GM12874 (cell line): ENCODE data around the gene RELL1.

Source experiments
- TF ChIP-seq, protein P1 (sequence below): IDR thresholded peaks from 2 replicates; pipeline ENCODE4 v1.5.1; 2011; ENCODE audit warnings: low read depth, mild to moderate bottlenecking, control low read depth, low read length, moderate library complexity; ENCODE audit not compliant: insufficient read depth

Gene RELL1

DNA sequence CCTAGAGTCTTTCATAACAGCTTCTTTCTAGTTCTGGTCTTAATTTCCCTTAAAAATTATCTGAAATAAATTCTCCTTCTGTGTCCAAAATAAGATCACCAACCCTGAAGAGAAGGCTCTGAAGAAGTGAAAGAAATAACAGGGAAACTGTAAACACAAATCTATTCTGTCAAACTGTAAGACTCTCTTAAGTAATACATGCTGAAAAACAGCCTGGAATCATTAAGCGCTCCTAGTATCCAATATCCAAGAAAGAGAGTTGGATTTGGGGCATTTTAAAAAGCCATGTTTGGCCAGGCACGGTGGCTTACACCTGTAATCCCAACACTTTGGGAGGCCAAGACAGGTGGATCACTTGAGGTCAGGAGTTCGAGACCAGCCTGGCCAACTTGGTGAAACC, 53.3 kb downstream of the RELL1 start:
- TF ChIP-seq, protein P1, sequence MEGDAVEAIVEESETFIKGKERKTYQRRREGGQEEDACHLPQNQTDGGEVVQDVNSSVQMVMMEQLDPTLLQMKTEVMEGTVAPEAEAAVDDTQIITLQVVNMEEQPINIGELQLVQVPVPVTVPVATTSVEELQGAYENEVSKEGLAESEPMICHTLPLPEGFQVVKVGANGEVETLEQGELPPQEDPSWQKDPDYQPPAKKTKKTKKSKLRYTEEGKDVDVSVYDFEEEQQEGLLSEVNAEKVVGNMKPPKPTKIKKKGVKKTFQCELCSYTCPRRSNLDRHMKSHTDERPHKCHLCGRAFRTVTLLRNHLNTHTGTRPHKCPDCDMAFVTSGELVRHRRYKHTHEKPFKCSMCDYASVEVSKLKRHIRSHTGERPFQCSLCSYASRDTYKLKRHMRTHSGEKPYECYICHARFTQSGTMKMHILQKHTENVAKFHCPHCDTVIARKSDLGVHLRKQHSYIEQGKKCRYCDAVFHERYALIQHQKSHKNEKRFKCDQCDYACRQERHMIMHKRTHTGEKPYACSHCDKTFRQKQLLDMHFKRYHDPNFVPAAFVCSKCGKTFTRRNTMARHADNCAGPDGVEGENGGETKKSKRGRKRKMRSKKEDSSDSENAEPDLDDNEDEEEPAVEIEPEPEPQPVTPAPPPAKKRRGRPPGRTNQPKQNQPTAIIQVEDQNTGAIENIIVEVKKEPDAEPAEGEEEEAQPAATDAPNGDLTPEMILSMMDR = no peak

DNA sequence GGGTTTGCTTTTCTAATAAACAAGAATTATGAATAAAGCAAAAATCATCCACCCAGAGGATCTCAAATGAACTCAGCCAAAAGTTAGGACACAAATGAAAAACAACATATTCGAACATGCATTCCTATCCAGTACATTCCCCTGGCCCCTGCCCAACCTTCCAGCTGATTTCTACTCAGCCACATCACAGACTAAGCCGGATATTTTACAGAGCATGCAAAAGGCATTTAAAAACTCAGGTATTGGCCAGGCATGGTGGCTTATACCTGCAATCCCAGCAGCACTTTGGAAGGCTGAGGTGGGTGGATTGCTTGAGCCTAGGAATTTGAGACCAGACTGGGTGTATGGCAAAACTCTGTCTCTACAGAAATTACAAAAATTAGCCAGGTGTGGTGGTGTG, 54.6 kb downstream of the RELL1 start:
- TF ChIP-seq, protein P1 = no peak

DNA sequence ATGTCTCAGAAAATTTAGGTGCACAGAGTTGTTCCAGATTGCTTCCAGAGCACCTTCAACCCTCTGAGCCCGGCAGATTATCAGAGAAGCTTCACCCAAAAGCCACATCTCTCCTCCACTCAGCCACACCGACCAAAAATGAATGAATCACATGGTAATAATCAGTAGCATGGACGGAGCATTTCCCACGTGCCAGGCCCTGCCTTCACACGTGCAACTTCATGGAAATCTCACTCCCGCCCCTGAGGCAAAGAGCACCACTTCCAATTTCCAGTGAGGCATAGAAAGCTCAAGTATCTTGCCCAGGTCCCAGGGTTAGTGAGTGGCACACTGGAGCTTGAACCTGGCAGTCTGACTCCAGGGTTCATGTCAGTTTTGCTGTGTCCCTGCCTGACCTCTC, 56.5 kb downstream of the RELL1 start:
- TF ChIP-seq, protein P1 = no peak

DNA sequence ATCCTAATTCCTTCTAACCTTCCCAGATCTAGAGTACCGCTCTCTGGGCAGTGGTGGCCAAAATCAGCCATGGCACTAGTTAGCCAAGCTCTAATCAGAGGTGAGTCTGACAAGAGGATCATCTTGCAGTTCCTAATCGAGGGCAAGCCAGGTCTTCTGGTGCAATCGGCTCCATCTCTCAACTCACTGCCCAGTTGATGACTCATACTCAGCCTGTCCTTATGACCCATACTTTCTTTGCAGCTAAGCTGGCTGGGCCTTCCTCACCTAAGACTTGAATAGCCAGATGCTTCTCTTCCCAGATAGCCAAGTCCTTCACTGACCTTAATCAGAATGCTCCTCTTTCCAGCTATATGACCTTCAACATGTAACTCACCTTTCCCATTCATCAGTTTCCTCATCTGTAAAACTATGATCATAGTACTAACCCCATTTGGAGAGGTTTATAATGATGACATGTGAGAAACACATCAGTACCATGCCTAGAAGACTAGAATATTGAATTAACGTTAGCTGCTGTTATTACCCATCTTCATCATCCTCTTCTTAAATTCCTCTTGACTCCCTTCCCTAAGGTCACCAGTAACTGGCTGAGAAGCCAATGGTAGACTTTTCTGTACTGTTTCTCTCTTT, 57.1 kb downstream of the RELL1 start:
- TF ChIP-seq, protein P1 = no peak

DNA sequence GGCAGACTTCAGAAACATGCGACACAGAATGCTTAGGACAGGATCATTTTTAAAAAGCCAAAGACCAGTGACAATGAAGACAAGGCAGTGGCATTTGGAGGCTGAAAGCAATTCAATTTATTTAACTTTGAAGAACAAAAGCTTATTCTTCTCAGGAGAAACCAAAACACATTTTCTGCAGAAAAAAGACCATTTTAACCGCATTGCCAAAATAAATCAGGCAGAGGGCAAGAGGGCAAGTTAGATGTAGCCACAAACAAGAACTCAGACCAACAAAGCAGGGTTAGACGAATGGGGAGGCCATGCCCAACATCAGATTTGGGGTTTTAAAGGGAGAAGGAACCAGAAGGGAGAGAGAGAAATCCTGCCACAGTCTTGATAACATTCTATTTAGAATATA, 58.9 kb downstream of the RELL1 start:
- TF ChIP-seq, protein P1 = no peak

DNA sequence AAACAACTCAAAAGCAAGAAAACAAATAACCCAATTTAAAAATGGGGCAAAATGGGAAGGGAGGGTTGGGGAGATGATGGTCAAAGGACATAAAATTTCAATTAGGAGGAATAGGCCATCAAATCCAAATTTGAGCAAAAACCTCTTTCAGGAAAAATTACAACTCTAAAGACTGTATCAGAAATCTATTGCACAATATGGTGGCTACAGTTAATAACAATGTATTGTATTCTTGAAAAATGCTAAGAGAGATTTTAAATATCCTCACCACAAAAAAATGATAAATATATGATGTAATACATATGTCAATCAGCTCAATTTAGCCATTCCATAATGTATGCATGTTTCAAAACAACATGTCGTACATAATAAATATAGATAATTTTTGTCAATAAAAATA, 60.7 kb downstream of the RELL1 start:
- TF ChIP-seq, protein P1 = no peak

DNA sequence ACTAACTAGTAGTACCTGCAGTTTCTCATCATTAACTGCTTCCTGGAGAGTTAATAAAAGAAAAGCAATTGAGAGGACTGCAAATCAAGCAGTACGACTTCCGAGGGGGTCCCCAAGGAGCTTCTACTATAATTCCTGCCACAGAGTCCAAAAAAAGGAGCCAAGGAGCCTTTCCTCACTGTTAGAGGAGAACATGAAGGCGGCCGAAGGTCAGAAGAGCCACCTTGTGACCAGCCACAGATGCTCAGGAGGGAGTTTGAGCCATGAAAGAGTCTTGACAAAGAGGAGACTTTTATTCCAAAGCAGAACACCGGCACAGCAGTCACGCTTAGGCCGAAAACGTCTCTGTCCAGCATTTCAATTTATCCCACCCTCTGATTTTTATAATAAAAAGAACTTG, 62.2 kb downstream of the RELL1 start:
- TF ChIP-seq, protein P1 = no peak
